ENCODE measurements around the gene CNTNAP2. TPM values are rescaled to one million over a fixed set of nuclear protein-coding genes. Genes with fewer than 3 reads are reported as not detected.

Gene CNTNAP2
- total and polyA plus RNA-seq, 2 donors from 2014 or later, result 0.06 to 0.13 TPM

DNA sequence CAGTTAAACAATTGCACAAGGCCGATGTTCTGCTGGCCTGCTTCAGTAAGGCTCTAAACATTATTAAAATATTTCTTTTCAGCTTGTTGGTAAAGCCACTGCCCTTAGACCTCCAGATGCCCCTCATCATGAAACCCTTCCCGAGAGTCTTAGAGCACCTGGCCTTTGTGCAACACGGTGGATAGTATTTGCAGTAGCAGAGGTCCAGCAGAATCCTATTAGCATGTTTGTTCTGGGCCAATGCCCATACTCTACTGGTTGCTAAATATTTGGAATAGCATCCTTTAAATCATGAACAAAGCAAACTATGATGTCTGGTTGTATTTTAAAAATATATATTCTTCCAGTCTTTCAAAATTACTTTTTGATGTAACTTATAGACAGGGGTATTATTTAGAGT, 584.6 kb downstream of the CNTNAP2 start:
- Histone ChIP-seq H3K4me3 (ENCODE audit: low read length in 3 of 3) (no peak overlapping the region), H3K27me3 (ENCODE audit: control insufficient read depth, insufficient read depth, low read length) (no peaks in the 10 kb centered on the region), H3K27ac (ENCODE audit: low read depth in 2 of 2, low read length in 2 of 2) (no peak overlapping the region), H3K36me3 (ENCODE audit: control insufficient read depth in 2 of 3, insufficient read depth in 3 of 3, low read length in 3 of 3) (no peaks in the 10 kb centered on the region), H3K9ac (ENCODE audit: low read length in 3 of 3) (no peak overlapping the region), H3K4me1 (ENCODE audit: control insufficient read depth in 2 of 3, insufficient read depth in 2 of 3, low read depth in 1 of 3, low read length in 3 of 3) (no peaks in the 10 kb centered on the region), H3K9me3 (ENCODE audit: control insufficient read depth in 2 of 3, insufficient read depth in 1 of 3, low read length in 3 of 3) (no peaks in the 10 kb centered on the region)
- no peak for FAIRE-seq
- TF ChIP-seq, protein P1, sequence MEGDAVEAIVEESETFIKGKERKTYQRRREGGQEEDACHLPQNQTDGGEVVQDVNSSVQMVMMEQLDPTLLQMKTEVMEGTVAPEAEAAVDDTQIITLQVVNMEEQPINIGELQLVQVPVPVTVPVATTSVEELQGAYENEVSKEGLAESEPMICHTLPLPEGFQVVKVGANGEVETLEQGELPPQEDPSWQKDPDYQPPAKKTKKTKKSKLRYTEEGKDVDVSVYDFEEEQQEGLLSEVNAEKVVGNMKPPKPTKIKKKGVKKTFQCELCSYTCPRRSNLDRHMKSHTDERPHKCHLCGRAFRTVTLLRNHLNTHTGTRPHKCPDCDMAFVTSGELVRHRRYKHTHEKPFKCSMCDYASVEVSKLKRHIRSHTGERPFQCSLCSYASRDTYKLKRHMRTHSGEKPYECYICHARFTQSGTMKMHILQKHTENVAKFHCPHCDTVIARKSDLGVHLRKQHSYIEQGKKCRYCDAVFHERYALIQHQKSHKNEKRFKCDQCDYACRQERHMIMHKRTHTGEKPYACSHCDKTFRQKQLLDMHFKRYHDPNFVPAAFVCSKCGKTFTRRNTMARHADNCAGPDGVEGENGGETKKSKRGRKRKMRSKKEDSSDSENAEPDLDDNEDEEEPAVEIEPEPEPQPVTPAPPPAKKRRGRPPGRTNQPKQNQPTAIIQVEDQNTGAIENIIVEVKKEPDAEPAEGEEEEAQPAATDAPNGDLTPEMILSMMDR (IDR thresholded peaks at IDR 0.05; ENCODE audit: borderline replicate concordance, extremely low read depth, insufficient read depth), result no peak
- intact Hi-C loops (cut with DNase I), result no loop called here
- peak in 2 of 5 donors; percentile 24 to 42 for DNase-seq

DNA sequence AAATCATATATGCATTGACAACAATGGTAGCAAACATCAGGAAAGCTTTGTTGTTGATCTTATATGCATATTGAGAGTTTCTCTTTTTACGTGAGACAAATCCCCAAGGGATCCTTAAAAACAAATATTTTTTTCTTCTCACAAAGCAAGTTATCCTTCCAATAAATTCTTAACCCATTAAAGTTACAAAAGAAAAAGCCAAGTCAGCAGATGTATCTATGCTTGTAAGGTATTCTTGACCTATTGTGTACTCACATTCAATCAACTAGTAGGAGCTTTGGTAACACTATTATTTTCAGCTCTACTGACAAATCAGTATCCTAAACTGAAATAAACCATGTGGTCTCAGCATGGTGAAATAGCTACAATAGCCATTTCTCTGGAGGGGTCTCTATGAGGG, 586.3 kb downstream of the CNTNAP2 start:
- FAIRE-seq (no peak), DNase-seq (no peak)
- H3K4me3 ChIP-seq (ENCODE audit: low read length in 3 of 3), result no peak overlapping the region
- TF ChIP-seq, protein P1 (IDR thresholded peaks at IDR 0.05; ENCODE audit: borderline replicate concordance, extremely low read depth, insufficient read depth), result no peak
- H3K27ac ChIP-seq (ENCODE audit: low read depth in 2 of 2, low read length in 2 of 2), result no peak overlapping the region
- no peak overlapping the region for H3K9ac ChIP-seq (ENCODE audit: low read length in 3 of 3)
- no peaks in the 10 kb centered on the region for H3K9me3 ChIP-seq (ENCODE audit: control insufficient read depth in 2 of 3, insufficient read depth in 1 of 3, low read length in 3 of 3)
- intact Hi-C loops (cut with DNase I), result no loop called here
- H3K4me1 ChIP-seq (ENCODE audit: control insufficient read depth in 2 of 3, insufficient read depth in 2 of 3, low read depth in 1 of 3, low read length in 3 of 3), result no peaks in the 10 kb centered on the region
- H3K27me3 ChIP-seq (ENCODE audit: control insufficient read depth, insufficient read depth, low read length), result no peaks in the 10 kb centered on the region
- no peaks in the 10 kb centered on the region for H3K36me3 ChIP-seq (ENCODE audit: control insufficient read depth in 2 of 3, insufficient read depth in 3 of 3, low read length in 3 of 3)

DNA sequence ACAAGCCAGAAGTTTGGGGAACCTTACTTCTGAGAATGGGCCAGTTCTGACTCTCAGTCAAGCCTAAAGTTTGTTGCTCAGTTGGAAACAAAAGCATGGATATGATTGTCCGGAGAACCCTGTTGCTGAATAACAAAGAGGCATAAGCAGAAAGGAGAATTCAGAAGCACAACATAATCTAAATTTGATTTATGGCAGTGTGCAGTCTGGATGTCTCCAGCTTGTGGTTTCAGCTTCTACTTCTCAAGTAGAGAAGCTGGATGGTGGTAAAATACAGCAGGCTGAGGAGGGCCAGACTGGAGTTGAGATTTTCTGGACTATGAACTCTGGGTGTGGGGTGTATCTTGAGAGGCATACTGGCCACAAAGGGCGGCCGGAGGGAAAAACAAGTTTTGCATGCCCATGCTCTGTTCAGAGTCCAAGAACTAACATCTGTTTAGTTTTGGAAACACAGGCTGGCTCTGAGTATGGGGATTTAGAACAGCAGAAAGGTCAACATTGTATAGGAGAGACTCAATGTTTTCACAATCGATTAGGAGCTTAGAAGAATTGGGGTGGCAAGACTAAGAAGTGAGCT, 592.9 kb downstream of the CNTNAP2 start:
- intact Hi-C loops (cut with DNase I), result no loop called here

More for the DNA sequence above, 592.9 kb downstream of the CNTNAP2 start:
- Histone ChIP-seq H3K4me3 (ENCODE audit: low read length in 3 of 3) (no peak overlapping the region), H3K36me3 (ENCODE audit: control insufficient read depth in 2 of 3, insufficient read depth in 3 of 3, low read length in 3 of 3) (no peaks in the 10 kb centered on the region), H3K4me1 (ENCODE audit: control insufficient read depth in 2 of 3, insufficient read depth in 2 of 3, low read depth in 1 of 3, low read length in 3 of 3) (no peaks in the 10 kb centered on the region), H3K27me3 (ENCODE audit: control insufficient read depth, insufficient read depth, low read length) (no peaks in the 10 kb centered on the region), H3K9ac (ENCODE audit: low read length in 3 of 3) (no peak overlapping the region), H3K9me3 (ENCODE audit: control insufficient read depth in 2 of 3, insufficient read depth in 1 of 3, low read length in 3 of 3) (no peaks in the 10 kb centered on the region), H3K27ac (ENCODE audit: low read depth in 2 of 2, low read length in 2 of 2) (no peak overlapping the region)
- DNase-seq (peak in 1 of 5 donors; percentile 26), FAIRE-seq (no peak)
- TF ChIP-seq, protein P1 (IDR thresholded peaks at IDR 0.05; ENCODE audit: borderline replicate concordance, extremely low read depth, insufficient read depth), result no peak
